GM18502 (cell line): ENCODE results near the gene TMEM125.

Experiments used
- ATAC-seq: cut with Tn5 transposase; IDR thresholded peaks from one replicate; pipeline ENCODE4 v1.9.1; 2021; ENCODE audit warnings: mild to moderate bottlenecking; ENCODE audit not compliant: unreplicated experiment, poor library complexity

The TMEM125 gene

GRCh38 chr1:43246466-43247213, 23.1 kb upstream of the TMEM125 start:
- ATAC-seq: no peak

- ATAC-seq: no peak
Observed at GRCh38 chr1:43247256-43247921, 22.4 kb upstream of the TMEM125 start.

DNA sequence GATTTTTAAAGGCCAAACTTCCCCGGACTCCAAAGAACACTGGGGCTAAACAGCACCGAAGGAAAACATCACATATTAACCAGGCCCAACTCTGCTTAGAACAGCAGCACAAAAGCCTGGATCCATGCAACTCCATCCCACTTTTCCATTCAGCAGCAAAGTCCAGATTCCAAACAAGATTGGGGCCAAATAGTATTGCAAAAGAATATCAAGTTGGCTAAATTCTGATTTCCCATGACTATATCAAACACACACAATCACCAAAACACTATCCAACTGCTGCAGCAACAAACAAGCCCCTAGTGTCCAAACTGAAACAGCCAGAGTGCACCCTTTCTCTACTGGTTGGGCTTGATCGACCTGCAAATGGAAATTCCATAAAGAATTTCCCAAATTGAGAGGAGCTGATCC, 19.4 kb upstream of the TMEM125 start:
- ATAC-seq: no peak

GRCh38 chr1:43251024-43251423, 18.8 kb upstream of the TMEM125 start:
- ATAC-seq: no peak

GRCh38 chr1:43252225-43252624, 17.6 kb upstream of the TMEM125 start:
- ATAC-seq: no peak

GRCh38 chr1:43253173-43253572, 16.6 kb upstream of the TMEM125 start:
- no peak for ATAC-seq

DNA sequence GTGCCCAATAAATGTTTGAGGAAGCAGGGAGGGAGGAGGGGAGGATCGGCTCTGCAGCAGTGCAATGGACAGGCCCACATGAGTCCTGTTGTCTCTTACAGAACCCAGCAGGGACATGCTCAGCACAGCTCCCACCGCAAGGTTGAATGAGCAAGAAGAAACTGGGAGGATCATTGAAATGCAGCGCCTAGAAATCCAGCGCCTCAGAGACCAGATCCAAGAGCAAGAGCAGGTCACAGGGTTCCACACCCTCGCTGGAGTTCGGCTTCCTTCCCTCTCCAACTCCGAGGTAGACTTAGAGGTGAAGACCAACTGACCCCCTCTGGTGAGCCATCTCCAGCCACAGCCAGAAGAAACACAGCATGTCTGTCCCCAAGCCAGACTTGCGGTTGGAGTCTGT, 15.9 kb upstream of the TMEM125 start:
- ATAC-seq: no peak

DNA sequence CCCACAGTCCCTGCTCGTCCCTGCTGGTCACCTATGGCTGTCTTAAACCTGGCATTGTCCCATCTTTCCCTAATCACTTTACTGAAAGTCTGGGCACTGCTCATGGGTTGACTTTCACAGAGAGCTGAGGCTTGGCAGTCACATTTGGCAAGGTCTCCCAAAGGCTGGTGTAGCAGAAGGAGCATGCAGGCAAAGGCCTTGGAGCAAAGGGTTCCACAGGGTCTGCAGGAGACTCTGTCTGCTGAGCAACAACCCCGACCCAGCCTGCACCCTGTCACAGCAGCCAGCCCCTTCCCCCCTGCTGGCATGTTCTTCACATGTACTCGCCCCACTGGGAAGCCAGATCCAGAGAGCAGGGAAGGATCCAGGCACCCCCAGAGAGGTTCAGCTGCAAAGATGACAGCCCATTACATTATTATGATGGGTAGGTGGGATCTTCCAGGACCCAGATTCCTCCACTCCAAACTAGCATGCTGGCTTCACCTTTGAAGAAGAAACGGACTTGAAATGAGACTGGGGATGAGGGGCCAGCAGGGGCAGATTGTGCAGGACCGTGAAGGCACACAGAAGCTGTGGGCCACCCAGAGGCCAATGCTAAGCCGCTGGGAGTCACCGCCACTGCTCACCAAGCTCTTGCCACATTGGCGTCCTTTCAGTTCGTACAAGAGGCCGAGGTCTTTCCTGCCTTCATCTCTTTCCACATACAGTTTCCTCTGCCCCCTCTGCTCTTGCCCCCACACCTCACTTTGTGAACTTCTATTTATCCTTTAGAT, 14.2 kb upstream of the TMEM125 start:
- ATAC-seq: no peak

- no peak for ATAC-seq
Observed at GRCh38 chr1:43256675-43257570, 12.9 kb upstream of the TMEM125 start.

DNA sequence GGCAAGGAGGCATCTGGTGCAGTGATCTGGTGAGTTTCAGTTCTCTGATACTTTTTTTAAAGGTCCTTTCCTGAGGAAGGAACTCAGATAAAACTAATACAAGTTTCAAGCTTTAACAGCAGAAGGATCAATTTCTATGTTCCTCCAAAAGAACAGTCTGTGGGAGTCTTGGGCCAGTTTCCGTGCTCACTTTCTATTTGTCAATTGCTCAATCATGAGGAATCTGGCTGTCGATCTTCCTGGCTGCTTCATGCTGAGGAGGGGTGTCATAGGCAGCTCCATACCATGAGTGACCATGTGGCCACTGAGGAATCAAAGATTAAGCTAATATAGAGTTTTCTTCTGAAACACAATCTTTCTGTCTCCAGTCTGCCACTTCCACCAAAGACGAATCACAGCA, 11.4 kb upstream of the TMEM125 start:
- ATAC-seq: no peak

- no peak for ATAC-seq
Observed at GRCh38 chr1:43265431-43265830, 4.4 kb upstream of the TMEM125 start.

GRCh38 chr1:43266881-43267280, 2.9 kb upstream of the TMEM125 start:
- no peak for ATAC-seq

DNA sequence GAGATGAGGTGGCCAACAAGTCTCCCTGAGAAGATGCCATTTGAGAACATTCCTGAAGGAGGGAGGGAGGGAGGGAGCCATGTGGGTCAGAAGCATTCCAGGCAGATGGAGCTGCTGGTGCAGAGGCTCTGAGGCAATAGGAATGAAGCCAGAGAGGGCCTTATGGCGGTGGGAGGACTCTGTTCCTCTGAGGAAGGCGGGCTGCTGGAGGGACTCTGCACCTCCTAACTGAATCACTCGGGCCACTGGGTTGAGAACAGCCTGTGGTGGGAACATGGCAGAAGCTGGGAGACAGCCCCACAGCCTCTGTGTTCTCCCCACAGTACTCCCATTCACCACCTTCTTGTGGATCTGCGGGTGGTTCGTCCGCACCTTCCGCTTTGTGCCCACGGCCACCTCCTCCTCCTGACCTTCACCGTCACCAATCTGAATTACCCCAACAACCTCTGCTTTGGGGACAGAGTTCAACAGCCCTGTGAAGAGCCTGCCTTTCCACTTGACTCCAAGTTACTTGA, 2.4 kb upstream of the TMEM125 start:
- no peak for ATAC-seq

GRCh38 chr1:43267818-43268425, 1.9 kb upstream of the TMEM125 start:
- ATAC-seq: no peak

DNA sequence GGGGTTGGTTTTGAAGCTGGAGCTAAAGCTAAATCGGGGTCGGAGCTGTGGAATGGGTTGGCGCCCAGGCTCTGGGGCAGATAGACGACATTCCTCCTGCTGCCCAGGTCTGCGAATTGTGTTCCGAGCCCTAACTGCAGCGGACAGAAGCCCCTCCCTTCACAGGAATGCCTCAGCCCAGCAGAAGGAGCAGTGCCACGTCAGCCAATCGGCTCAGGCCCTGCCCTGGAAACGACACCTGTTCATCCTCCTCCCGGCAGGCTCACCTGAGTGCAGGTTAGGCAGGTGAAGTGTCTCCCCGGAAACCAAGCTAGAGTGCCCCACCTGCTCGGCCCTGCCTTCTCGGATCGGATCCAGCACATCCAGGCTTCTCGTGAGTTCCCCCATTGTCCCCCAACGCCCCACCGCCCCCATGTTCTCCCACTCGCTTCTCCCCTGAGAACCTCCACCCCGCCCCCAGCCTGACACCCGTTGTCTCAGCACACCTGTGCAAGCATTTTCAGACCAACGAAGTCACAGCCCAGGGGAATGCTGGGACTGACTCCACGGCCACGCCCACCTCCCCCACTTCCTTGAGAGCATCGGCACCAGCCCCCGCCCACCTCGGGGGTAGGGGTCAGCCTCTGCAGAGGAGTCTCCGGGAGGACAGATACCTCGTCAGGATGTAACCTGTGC, 775 bp downstream of the TMEM125 start:
- ATAC-seq: no peak

GRCh38 chr1:43271186-43272118, 1.7 kb downstream of the TMEM125 start:
- ATAC-seq: no peak

- no peak for ATAC-seq
Observed at GRCh38 chr1:43272161-43272560, 2.4 kb downstream of the TMEM125 start.
